H1 (cell line): ENCODE results near the gene LRRC56. TPM values are rescaled to one million over a fixed set of nuclear protein-coding genes. Genes with fewer than 3 reads are reported as not detected.

Experiments used
- CTCF ChIA-PET: fragments of 300-600 bp; sonication (Branson Sonifier 250); formaldehyde crosslinking; loops from one replicate; lab custom pipeline; 2021; ENCODE audit not compliant: partially characterized antibody; lab: Charles Lee
- POLR2A ChIA-PET: fragments of 300-600 bp; sonication (Branson Sonifier 250); formaldehyde crosslinking; loops from one replicate; lab custom pipeline; 2021; ENCODE audit warnings: inconsistent platforms; ENCODE audit not compliant: partially characterized antibody; lab: Charles Lee
- DNase-seq, 2 experiments: peaks; one replicate each; pipeline versions ENCODE4 v3.0.0 to v3.0.0-alpha.2; 2010 to 2022; ENCODE audit warnings: low spot score in 2 of 2, low read depth in 1 of 2, mixed read lengths in 1 of 2
- FAIRE-seq: peaks from 2 replicates; lab custom pipeline; 2011; peaks lifted over from hg19 to GRCh38; lab: Jason Lieb, UNC
- H2AFZ ChIP-seq: 2 replicates; pipeline ENCODE4 v1.8.1; 2012; ENCODE audit warnings: low read length, inconsistent platforms
- H2AK5ac ChIP-seq: 2 replicates; pipeline ENCODE4 v1.6.1; 2013; ENCODE audit warnings: low read depth, low read length
- H2BK120ac ChIP-seq: replicated peaks from 2 replicates; pipeline ENCODE3; 2013; ENCODE audit warnings: low read depth, low read length, inconsistent platforms
- H2BK12ac ChIP-seq: 2 replicates; pipeline ENCODE4 v1.6.1; 2013; ENCODE audit warnings: low read depth, low read length
- H2BK15ac ChIP-seq: 2 replicates; pipeline ENCODE4 v1.6.1; 2013; ENCODE audit warnings: low read length
- H2BK20ac ChIP-seq: 2 replicates; pipeline ENCODE4 v1.6.1; 2013; ENCODE audit warnings: low read length
- H2BK5ac ChIP-seq: 2 replicates; pipeline ENCODE4 v1.6.1; 2013; ENCODE audit warnings: low read depth, low read length
- H3K14ac ChIP-seq: 2 replicates; pipeline ENCODE4 v1.6.1; 2013; ENCODE audit warnings: inconsistent platforms; ENCODE audit not compliant: insufficient read length
- H3K18ac ChIP-seq: 2 replicates; pipeline ENCODE4 v1.6.1; 2013; ENCODE audit warnings: low read length; ENCODE audit errors: extremely low read depth
- H3K23ac ChIP-seq: 2 replicates; pipeline ENCODE4 v1.6.1; 2013; ENCODE audit warnings: inconsistent platforms; ENCODE audit not compliant: insufficient read length
- H3K23me2 ChIP-seq: 2 replicates; pipeline ENCODE4 v1.6.1; 2013; ENCODE audit warnings: low read depth, low read length
- H3K27ac ChIP-seq: 2 replicates; pipeline ENCODE4 v1.6.1; 2011; ENCODE audit warnings: low read depth, low read length, inconsistent platforms
- H3K27me3 ChIP-seq, 4 experiments: replicated peaks in 1 of 4; 1 replicate in 1 of 4; 2 replicates in 3 of 4; pipeline versions ENCODE4 v1.6.1 to v1.8.1; 2011 to 2013; ENCODE audit warnings: low read length in 3 of 4, mild to moderate bottlenecking in 3 of 4, inconsistent platforms in 2 of 4, mixed read lengths in 2 of 4, moderate library complexity in 1 of 4; ENCODE audit not compliant: control insufficient read depth in 3 of 4, insufficient read depth in 3 of 4; ENCODE audit errors: extremely low read depth in 1 of 4
- H3K36me3 ChIP-seq, 4 experiments: 2 replicates each; pipeline versions ENCODE4 v1.6.1 to v1.8.1; 2011 to 2013; ENCODE audit warnings: mild to moderate bottlenecking in 4 of 4, low read length in 3 of 4, moderate library complexity in 2 of 4, control low read depth in 1 of 4, inconsistent platforms in 1 of 4; ENCODE audit not compliant: insufficient read depth in 4 of 4, control insufficient read depth in 2 of 4
- H3K4ac ChIP-seq: replicated peaks from 2 replicates; pipeline ENCODE3; 2013; ENCODE audit warnings: low read length, low read depth, mixed read lengths, inconsistent platforms; ENCODE audit not compliant: insufficient read length
- H3K4me1 ChIP-seq, 4 experiments: replicated peaks in 1 of 4; 1 replicate in 1 of 4; 2 replicates in 3 of 4; pipeline versions ENCODE4 v1.6.1 to v1.8.1; 2011 to 2013; ENCODE audit warnings: low read length in 3 of 4, inconsistent platforms in 2 of 4, mixed read lengths in 1 of 4; ENCODE audit not compliant: insufficient read depth in 4 of 4, control insufficient read depth in 3 of 4
- H3K4me2 ChIP-seq, 2 experiments: 2 replicates each; pipeline versions ENCODE4 v1.6.1 to v1.8.1; 2011 to 2013; ENCODE audit warnings: low read depth in 2 of 2, low read length in 2 of 2, control low read depth in 1 of 2, inconsistent platforms in 1 of 2, mild to moderate bottlenecking in 1 of 2; ENCODE audit not compliant: insufficient read depth in 1 of 2
- H3K4me3 ChIP-seq, 4 experiments: fragments of 200-600, 300-600 bp in 1 of 4; sonication (generic), shearing (Covaris generic), sonication (Bioruptor Twin) in 1 of 4; 2 replicates each; pipeline versions ENCODE4 v1.5.1 to v1.8.1; 2011 to 2016; ENCODE audit warnings: low read length in 4 of 4, low read depth in 3 of 4, control low read depth in 2 of 4, inconsistent platforms in 2 of 4, mild to moderate bottlenecking in 2 of 4, mixed read lengths in 1 of 4, moderate library complexity in 1 of 4; ENCODE audit not compliant: insufficient read depth in 2 of 4; ENCODE audit errors: extremely low read depth in 1 of 4
- H3K56ac ChIP-seq: replicated peaks from 2 replicates; pipeline ENCODE3; 2013; ENCODE audit warnings: low read depth, mild to moderate bottlenecking, mixed read lengths, low read length, inconsistent platforms; ENCODE audit not compliant: insufficient read length
- H3K79me1 ChIP-seq: 2 replicates; pipeline ENCODE4 v1.6.1; 2013; ENCODE audit warnings: low read depth, low read length, control low read depth
- H3K79me2 ChIP-seq, 2 experiments: 2 replicates each; pipeline versions ENCODE4 v1.6.1 to v1.8.1; 2012 to 2013; ENCODE audit warnings: low read length in 2 of 2, mild to moderate bottlenecking in 2 of 2, inconsistent platforms in 1 of 2; ENCODE audit not compliant: insufficient read depth in 2 of 2, control insufficient read depth in 1 of 2
- H3K9ac ChIP-seq, 4 experiments: replicated peaks in 1 of 4; 1 replicate in 1 of 4; 2 replicates in 3 of 4; pipeline versions ENCODE4 v1.6.1 to v1.8.1; 2011 to 2013; ENCODE audit warnings: low read depth in 3 of 4, low read length in 3 of 4, control low read depth in 2 of 4, mild to moderate bottlenecking in 2 of 4, moderate library complexity in 2 of 4, inconsistent platforms in 1 of 4; ENCODE audit errors: extremely low read depth in 1 of 4
- H3K9me3 ChIP-seq, 2 experiments: 2 replicates each; pipeline versions ENCODE4 v1.6.1 to v1.8.1; 2012 to 2013; ENCODE audit warnings: mild to moderate bottlenecking in 2 of 2, moderate library complexity in 2 of 2, control low read depth in 1 of 2, inconsistent platforms in 1 of 2, low read depth in 1 of 2, low read length in 1 of 2, mixed read lengths in 1 of 2; ENCODE audit not compliant: insufficient read depth in 2 of 2
- H4K20me1 ChIP-seq, 2 experiments: replicated peaks in 1 of 2; 2 replicates each; pipeline versions ENCODE3 to v1.8.1; 2011 to 2013; ENCODE audit warnings: inconsistent platforms in 2 of 2, low read length in 2 of 2, mild to moderate bottlenecking in 1 of 2; ENCODE audit not compliant: insufficient read depth in 2 of 2, control insufficient read depth in 1 of 2
- H4K5ac ChIP-seq: 2 replicates; pipeline ENCODE4 v1.6.1; 2013; ENCODE audit warnings: low read length, low read depth, mixed read lengths, inconsistent platforms; ENCODE audit not compliant: insufficient read length
- H4K8ac ChIP-seq: 2 replicates; pipeline ENCODE4 v1.8.0; 2013; ENCODE audit warnings: mild to moderate bottlenecking, moderate library complexity, low read length, inconsistent platforms; ENCODE audit not compliant: insufficient read depth; ENCODE audit errors: extremely low read depth
- H4K91ac ChIP-seq: replicated peaks from 2 replicates; pipeline ENCODE3; 2013; ENCODE audit warnings: low read length, mixed read lengths, inconsistent platforms; ENCODE audit not compliant: insufficient read length
- MAFK ChIP-seq: IDR thresholded peaks from 2 replicates; pipeline ENCODE4 v1.6.1; 2012; ENCODE audit warnings: low read depth, mild to moderate bottlenecking, improper control_type of control experiment, low read length
- RFX5 ChIP-seq: IDR thresholded peaks from 2 replicates; pipeline ENCODE4 v1.6.1; 2011; ENCODE audit warnings: low read depth, low read length, improper control_type of control experiment, borderline replicate concordance
- WGBS, 2 experiments: shearing (Covaris generic) in 1 of 2; methylation state at CpG; one replicate each; pipeline versions ENCODE4 v1.1.6 to v1.1.7; 2013 to 2015; ENCODE audit warnings: low lambda C conversion rate in 2 of 2, mixed read lengths in 2 of 2, inconsistent platforms in 1 of 2, low coverage in 1 of 2, missing lambda C conversion rate in 1 of 2; ENCODE audit not compliant: insufficient replicate concordance in 2 of 2, insufficient coverage in 1 of 2, insufficient read length in 1 of 2; ENCODE audit errors: extremely low coverage in 1 of 2, missing lambda C conversion rate in 1 of 2; 5-methylcytosine and 5-hydroxymethylcytosine counted together
- polyA plus RNA-seq, 7 experiments: library from polyadenylated mRNA; depleted of rRNA in 3 of 7; stranded (reverse) in 5 of 7; unstranded in 2 of 7; fragments of >200 nt in 5 of 7; fragments of 200-250 nt in 2 of 7; gene quantifications; 1 replicate in 5 of 7; 2 replicates in 1 of 7; 4 replicates in 1 of 7; pipeline versions ENCODE4 v1.2.1 to v1.2.3, GENCODE V29; 2011 to 2013; ENCODE audit warnings: missing spikeins in 2 of 7, mixed read lengths in 2 of 7
- total RNA-seq: library from RNA; stranded (reverse); fragmentation: NEBNext Ultra II Directional; extraction: Animal tissue kit (Norgen Biotek cat#: 25700); gene quantifications from 2 replicates; pipeline ENCODE4 v1.2.1, GENCODE V29; 2021

The LRRC56 gene
- total and polyA plus RNA-seq, 2 of the 8 experiments (the other 6 are each of a cell fraction or from before 2014, with no cell fraction given) = 0.94 to 1.9 TPM

DNA sequence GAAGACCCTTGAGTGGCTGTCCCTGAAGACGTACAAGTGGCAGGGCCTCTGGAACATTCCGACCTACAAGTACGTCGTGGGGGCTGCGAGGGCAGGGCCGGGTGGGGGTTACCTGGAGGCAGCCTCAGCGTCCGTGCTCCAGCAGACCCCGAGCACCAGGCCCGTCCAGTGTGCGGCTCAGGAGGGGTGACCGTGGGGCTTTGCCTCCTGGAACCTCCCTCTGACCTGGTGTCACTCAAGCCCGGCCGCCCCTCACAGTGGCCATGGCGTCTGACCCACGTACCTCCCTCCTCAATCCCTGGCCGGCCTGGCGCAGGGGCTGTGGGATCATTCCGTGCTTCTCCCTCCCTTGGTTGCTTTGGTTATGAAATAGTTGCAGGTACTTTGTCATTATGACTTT lies 48.7 kb upstream of the LRRC56 start:
- no peak overlapping the region for H2AFZ ChIP-seq
- no peak overlapping the region for H2BK15ac ChIP-seq
- H3K23me2 ChIP-seq = no peaks in the 10 kb centered on the region
- H3K4ac ChIP-seq = no peak overlapping the region
- CTCF ChIA-PET = interaction anchor here (1.2 to 1.3 kb wide), 2 partner anchors 29 to 39 kb away, joined by 3 read pairs; no protein-coding TSS in a partner anchor
- no peak overlapping the region for H3K9ac ChIP-seq
- no peak overlapping the region for H4K91ac ChIP-seq
- no peak overlapping the region for H3K4me3 ChIP-seq
- H2BK120ac ChIP-seq = no peak overlapping the region
- H3K27me3 ChIP-seq = no peaks in the 10 kb centered on the region
- POLR2A ChIA-PET = interaction anchor here (0.8 kb wide), 3 partner anchors 10 to 199 kb away, joined by 3 read pairs; no protein-coding TSS in a partner anchor
- no peak overlapping the region for H3K23ac ChIP-seq
- H3K9me3 ChIP-seq = peaks cover 0 to 10% of the 10 kb centered on the region in 2 experiments; a peak in 1 of 4 replicates
- H4K8ac ChIP-seq = no peak overlapping the region
- TF ChIP-seq RFX5 (no peak), MAFK (no peak)
- TF ChIP-seq, all 59 proteins: peak for 0
- Histone ChIP-seq H2AK5ac (no peak overlapping the region), H3K27ac (no peak overlapping the region), H3K4me1 (no peaks in the 10 kb centered on the region), H3K18ac (no peak overlapping the region), H3K79me1 (peaks cover 12% of the 10 kb centered on the region), H2BK5ac (no peak overlapping the region), H2BK20ac (no peak overlapping the region), H3K79me2 (peaks cover 0 to 12% of the 10 kb centered on the region in 2 experiments; a peak in 1 of 4 replicates), H4K5ac (no peak overlapping the region), H3K14ac (no peak overlapping the region), H3K56ac (no peak overlapping the region), H3K36me3 (peaks cover 0 to 15% (median 3%) of the 10 kb centered on the region in 4 experiments; a peak in 5 of 8 replicates), H4K20me1 (peaks cover 1 to 9% of the 10 kb centered on the region in 2 experiments), H2BK12ac (no peak overlapping the region), H3K4me2 (no peak overlapping the region)
- WGBS, 2 experiments = 94% methylated on average over 9 of the region's 19 CpGs; no CpG with 5 or more reads in 1 of the 2 experiments
- FAIRE-seq (no peak), DNase-seq (no peak)
